Measurements from ENCODE around the gene SH3GL2. TPM values are rescaled to one million over a fixed set of nuclear protein-coding genes. Genes with fewer than 3 reads are reported as not detected.

SH3GL2 gene
- polyA plus RNA-seq, 1 donor (not counting 4 experiments of a cell fraction or from before 2014, with no cell fraction given) = not detected

DNA sequence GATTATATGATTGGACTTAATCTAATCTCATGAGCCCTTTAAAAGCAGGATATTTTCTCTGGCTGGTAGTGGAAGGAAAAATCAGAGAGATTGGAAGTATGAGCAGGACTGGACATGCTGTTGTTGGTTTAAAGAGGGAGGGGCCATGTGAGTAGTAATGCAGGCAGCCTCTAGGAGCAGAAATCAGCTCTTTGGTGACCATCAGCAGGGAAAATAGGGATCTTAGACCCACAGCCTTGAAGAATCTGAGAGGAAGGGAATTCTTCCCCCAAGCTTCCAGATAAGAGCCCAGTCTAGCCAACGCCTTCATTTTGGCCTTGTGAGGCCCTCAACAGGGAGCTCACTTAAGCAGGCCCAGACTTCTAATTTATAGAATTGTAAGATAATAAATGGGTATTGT is 9.5 kb downstream of the SH3GL2 start:
- no peak for FAIRE-seq
- TF ChIP-seq EZH2 (IDR thresholded peaks at IDR 0.05; ENCODE audit: low read length) = no peak
- TF ChIP-seq, protein P1, sequence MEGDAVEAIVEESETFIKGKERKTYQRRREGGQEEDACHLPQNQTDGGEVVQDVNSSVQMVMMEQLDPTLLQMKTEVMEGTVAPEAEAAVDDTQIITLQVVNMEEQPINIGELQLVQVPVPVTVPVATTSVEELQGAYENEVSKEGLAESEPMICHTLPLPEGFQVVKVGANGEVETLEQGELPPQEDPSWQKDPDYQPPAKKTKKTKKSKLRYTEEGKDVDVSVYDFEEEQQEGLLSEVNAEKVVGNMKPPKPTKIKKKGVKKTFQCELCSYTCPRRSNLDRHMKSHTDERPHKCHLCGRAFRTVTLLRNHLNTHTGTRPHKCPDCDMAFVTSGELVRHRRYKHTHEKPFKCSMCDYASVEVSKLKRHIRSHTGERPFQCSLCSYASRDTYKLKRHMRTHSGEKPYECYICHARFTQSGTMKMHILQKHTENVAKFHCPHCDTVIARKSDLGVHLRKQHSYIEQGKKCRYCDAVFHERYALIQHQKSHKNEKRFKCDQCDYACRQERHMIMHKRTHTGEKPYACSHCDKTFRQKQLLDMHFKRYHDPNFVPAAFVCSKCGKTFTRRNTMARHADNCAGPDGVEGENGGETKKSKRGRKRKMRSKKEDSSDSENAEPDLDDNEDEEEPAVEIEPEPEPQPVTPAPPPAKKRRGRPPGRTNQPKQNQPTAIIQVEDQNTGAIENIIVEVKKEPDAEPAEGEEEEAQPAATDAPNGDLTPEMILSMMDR (optimal IDR thresholded peaks at IDR 0.05 in 1 of 3, IDR thresholded peaks at IDR 0.05 in 1 of 3, conservative IDR thresholded peaks at IDR 0.05 in 1 of 3; ENCODE audit: extremely low read depth in 1 of 3, insufficient read depth in 2 of 3, low read length in 3 of 3) = no peak

DNA sequence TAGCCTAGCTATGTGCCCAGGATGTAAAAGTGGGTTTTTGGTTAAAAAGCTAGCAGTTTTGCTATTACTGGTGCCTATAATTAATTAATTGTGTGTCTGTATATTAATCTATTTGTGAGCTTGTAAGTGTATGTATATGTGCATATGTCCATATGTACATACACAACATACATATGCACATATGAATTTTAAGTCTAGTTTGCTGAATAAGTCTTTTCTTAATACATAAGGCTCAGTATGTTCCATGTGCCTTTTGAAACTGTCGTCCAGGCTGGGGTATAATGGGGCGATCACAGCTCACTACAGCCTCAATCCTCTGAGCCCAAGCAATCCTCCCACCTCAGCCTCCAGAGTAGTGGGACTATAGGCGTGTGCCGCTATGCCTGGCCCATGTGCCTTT is 10.1 kb downstream of the SH3GL2 start:
- H3K27ac ChIP-seq (ENCODE audit: control insufficient read depth, insufficient read depth, low read length) = no peak overlapping the region
- H2AFZ ChIP-seq (ENCODE audit: control insufficient read depth, low read length) = no peak overlapping the region
- no peak for DNase-seq (ENCODE audit: low read depth, low spot score)
- no peak overlapping the region for H3K4me3 ChIP-seq (ENCODE audit: control insufficient read depth in 2 of 3, extremely low read depth in 1 of 3, insufficient read depth in 2 of 3, low read depth in 1 of 3, low read length in 3 of 3)
- dilution Hi-C loops (cut with MboI; ENCODE audit: extremely low pct_ligation_motif_present, low sequenced_read_pairs) = no loop called here
- H3K36me3 ChIP-seq (ENCODE audit: control insufficient read depth in 2 of 2, extremely low read depth in 1 of 2, insufficient read depth in 2 of 2, low read length in 2 of 2) = no peaks in the 10 kb centered on the region
- H3K9me1 ChIP-seq (ENCODE audit: control insufficient read depth, extremely low read depth, insufficient read depth, low read length) = no peaks in the 10 kb centered on the region
- no peak for FAIRE-seq
- H3K4me2 ChIP-seq (ENCODE audit: control insufficient read depth, extremely low read depth, insufficient read depth, low read depth, low read length) = no peak overlapping the region
- H3K9ac ChIP-seq (ENCODE audit: control insufficient read depth, extremely low read depth, insufficient read depth, low read length) = no peak overlapping the region
- no peaks in the 10 kb centered on the region for H3K4me1 ChIP-seq (ENCODE audit: control insufficient read depth, extremely low read depth, insufficient read depth, low read length)
- H3K9me3 ChIP-seq (ENCODE audit: control insufficient read depth, low read depth, low read length) = no peaks in the 10 kb centered on the region
- H3K27me3 ChIP-seq (ENCODE audit: control insufficient read depth, extremely low read depth, insufficient read depth, low read length) = no peaks in the 10 kb centered on the region
- TF ChIP-seq, protein P1 (optimal IDR thresholded peaks at IDR 0.05 in 1 of 3, IDR thresholded peaks at IDR 0.05 in 1 of 3, conservative IDR thresholded peaks at IDR 0.05 in 1 of 3; ENCODE audit: extremely low read depth in 1 of 3, insufficient read depth in 2 of 3, low read length in 3 of 3) = no peak
- no peaks in the 10 kb centered on the region for H3K79me2 ChIP-seq (ENCODE audit: control insufficient read depth, insufficient read depth, low read length)
- H4K20me1 ChIP-seq (ENCODE audit: control insufficient read depth, extremely low read depth, insufficient read depth, low read length) = no peaks in the 10 kb centered on the region

More for the DNA sequence above, 9.5 kb downstream of the SH3GL2 start:
- Histone ChIP-seq H3K27ac (ENCODE audit: control insufficient read depth, insufficient read depth, low read length) (no peak overlapping the region), H3K79me2 (ENCODE audit: control insufficient read depth, insufficient read depth, low read length) (no peaks in the 10 kb centered on the region), H3K27me3 (ENCODE audit: control insufficient read depth, extremely low read depth, insufficient read depth, low read length) (no peaks in the 10 kb centered on the region), H3K9me1 (ENCODE audit: control insufficient read depth, extremely low read depth, insufficient read depth, low read length) (no peaks in the 10 kb centered on the region), H3K36me3 (ENCODE audit: control insufficient read depth in 2 of 2, extremely low read depth in 1 of 2, insufficient read depth in 2 of 2, low read length in 2 of 2) (no peaks in the 10 kb centered on the region), H2AFZ (ENCODE audit: control insufficient read depth, low read length) (no peak overlapping the region), H3K9ac (ENCODE audit: control insufficient read depth, extremely low read depth, insufficient read depth, low read length) (no peak overlapping the region), H4K20me1 (ENCODE audit: control insufficient read depth, extremely low read depth, insufficient read depth, low read length) (no peaks in the 10 kb centered on the region), H3K4me3 (ENCODE audit: control insufficient read depth in 2 of 3, extremely low read depth in 1 of 3, insufficient read depth in 2 of 3, low read depth in 1 of 3, low read length in 3 of 3) (no peak overlapping the region), H3K4me2 (ENCODE audit: control insufficient read depth, extremely low read depth, insufficient read depth, low read depth, low read length) (no peak overlapping the region), H3K9me3 (ENCODE audit: control insufficient read depth, low read depth, low read length) (no peaks in the 10 kb centered on the region), H3K4me1 (ENCODE audit: control insufficient read depth, extremely low read depth, insufficient read depth, low read length) (no peaks in the 10 kb centered on the region)
- dilution Hi-C loops (cut with MboI; ENCODE audit: extremely low pct_ligation_motif_present, low sequenced_read_pairs) = no loop called here
- no peak for DNase-seq (ENCODE audit: low read depth, low spot score)
